PC-3 (cell line): ENCODE measurements around the gene CES2. TPM values are rescaled to one million over a fixed set of nuclear protein-coding genes. Genes with fewer than 3 reads are reported as not detected.
"Not testable (repeated sequence)": the region's sequence is repeated elsewhere in the genome, so short reads cannot be mapped to it uniquely, and the experiment has no call there.

ENCODE experiments used
- ATAC-seq: fragments of 200-7000 bp; cut with Tn5 transposase; 2 replicates; pipeline ENCODE4 v1.9.1; 2020; ENCODE audit warnings: mild to moderate bottlenecking, moderate library complexity
- BruUV-seq: library from RNA; stranded (reverse); fragments of 400-500 nt; replicated peaks from 2 replicates; lab custom pipeline; 2021; lab: Mats Ljungman, UMichigan
- CTCF ChIA-PET: fragments of 300-600 bp; sonication (Branson Sonifier 250); formaldehyde crosslinking; loops from one replicate; lab custom pipeline; 2022; ENCODE audit warnings: antibody characterized with exemption; lab: Charles Lee
- POLR2A ChIA-PET: fragments of 300-600 bp; sonication (Branson Sonifier 250); formaldehyde crosslinking; loops from one replicate; lab custom pipeline; 2022; ENCODE audit warnings: antibody characterized with exemption; ENCODE audit not compliant: unreplicated experiment; lab: Charles Lee
- DNase-seq: peaks from one replicate; pipeline ENCODE4 v3.0.0-alpha.2; 2015
- H2AFZ ChIP-seq: fragments of 300-600 bp; sonication (generic); 2 replicates; pipeline ENCODE4 v1.6.0; 2016; ENCODE audit warnings: antibody characterized with exemption, low read length
- H3F3A ChIP-seq: fragments of 300-600 bp; sonication (generic); one replicate; pipeline ENCODE4 v1.6.0; 2017; ENCODE audit warnings: antibody characterized with exemption, low read length, control low read depth, mild to moderate bottlenecking; ENCODE audit not compliant: unreplicated experiment
- H3K27ac ChIP-seq: fragments of 300-600 bp; sonication (generic); 2 replicates; pipeline ENCODE4 v1.5.1; 2016; ENCODE audit warnings: mild to moderate bottlenecking, low read length
- H3K27me3 ChIP-seq: fragments of 300-600 bp; sonication (generic); 2 replicates; pipeline ENCODE4 v1.6.1; 2016; ENCODE audit warnings: low read length, mixed read lengths
- H3K36me3 ChIP-seq: fragments of 300-600 bp; sonication (generic); 2 replicates; pipeline ENCODE4 v1.6.1; 2016; ENCODE audit warnings: low read depth, mixed run types, low read length, mixed read lengths
- H3K4me1 ChIP-seq: fragments of 300-600 bp; sonication (generic); 2 replicates; pipeline ENCODE4 v1.5.1; 2016; ENCODE audit warnings: low read length; ENCODE audit not compliant: insufficient read depth
- H3K4me2 ChIP-seq: fragments of 300-600 bp; sonication (generic); 2 replicates; pipeline ENCODE4 v1.6.0; 2016; ENCODE audit warnings: low read length
- H3K4me3 ChIP-seq: fragments of 300-600 bp; sonication (generic); 2 replicates; pipeline ENCODE4 v1.5.1; 2016; ENCODE audit warnings: mild to moderate bottlenecking, low read length, mixed read lengths
- H3K79me2 ChIP-seq: fragments of 300-600 bp; sonication (generic); 2 replicates; pipeline ENCODE4 v1.6.1; 2017; ENCODE audit warnings: low read length, mixed read lengths
- H3K9ac ChIP-seq: fragments of 300-600 bp; sonication (generic); 2 replicates; pipeline ENCODE4 v1.6.0; 2016; ENCODE audit warnings: mild to moderate bottlenecking, low read length
- H3K9me2 ChIP-seq: fragments of 300-600 bp; sonication (generic); replicated peaks from 2 replicates; pipeline ENCODE4 v1.6.1; 2016; ENCODE audit warnings: mixed run types, low read length, mixed read lengths
- H3K9me3 ChIP-seq: fragments of 300-600 bp; sonication (generic); 2 replicates; pipeline ENCODE4 v1.6.1; 2016; ENCODE audit warnings: low read length, mixed read lengths
- H4K20me1 ChIP-seq: fragments of 300-600 bp; sonication (generic); 2 replicates; pipeline ENCODE4 v1.6.1; 2016; ENCODE audit warnings: low read length, mixed read lengths
- CTCF ChIP-seq: fragments of 300-600 bp; sonication (generic); conservative IDR thresholded peaks from 2 replicates; pipeline ENCODE4 v1.5.1; 2017; ENCODE audit warnings: antibody characterized with exemption, low read depth, mild to moderate bottlenecking, low read length
- EZH2 ChIP-seq: fragments of 300-600 bp; sonication (generic); IDR thresholded peaks from one replicate; pipeline ENCODE4 v1.6.1; 2017; ENCODE audit warnings: antibody characterized with exemption, mild to moderate bottlenecking, low read length; ENCODE audit not compliant: unreplicated experiment
- EZH2phosphoT487 ChIP-seq: fragments of 300-600 bp; sonication (generic); IDR thresholded peaks from 2 replicates; pipeline ENCODE4 v1.6.1; 2018; ENCODE audit warnings: mild to moderate bottlenecking, antibody characterized with exemption, low read length, borderline replicate concordance
- intact Hi-C: fragments of 100-400 bp; cut with micrococcal nuclease; formaldehyde crosslinking; loops from 2 replicates; pipeline ENCODE4 v1.9.0; 2023
- total RNA-seq: library from RNA; depleted of rRNA; stranded (reverse); fragments of >200 nt; gene quantifications from 2 replicates; pipeline ENCODE4 v1.2.3, GENCODE V29; 2014

Gene CES2
- total RNA-seq, 1 experiment from 2014 or later: 15.8 TPM

GRCh38 chr16:66933776-66934137 lies 1.6 kb upstream of the CES2 start:
- Histone ChIP-seq H3K9me2 (no peaks in the 10 kb centered on the region), H3K4me3 (peak overlapping the region; percentile 95), H2AFZ (peak overlapping the region; percentile 85), H3F3A (no peaks in the 10 kb centered on the region), H3K27ac (peak overlapping the region; percentile 74), H3K36me3 (no peaks in the 10 kb centered on the region; the same call in 1 of the 2 replicates), H3K79me2 (peaks cover 42% of the 10 kb centered on the region), H3K9me3 (no peaks in the 10 kb centered on the region), H3K4me2 (peak overlapping the region; percentile 100), H3K27me3 (no peaks in the 10 kb centered on the region), H4K20me1 (peaks cover 3% of the 10 kb centered on the region; the same call in 1 of the 2 replicates), H3K4me1 (peaks cover 14% of the 10 kb centered on the region; the same call in 1 of the 2 replicates), H3K9ac (peak overlapping the region; percentile 92)
- ChIA-PET CTCF (no interaction called here), POLR2A (no interaction called here)
- ATAC-seq (peak; percentile 10), DNase-seq (peak; percentile 55)
- intact Hi-C loops: no loop called here
- TSS peak; percentile 64 for BruUV-seq
- TF ChIP-seq EZH2phosphoT487: no peak

- peak within 1 kb of the TSS; percentile 85 for H2AFZ ChIP-seq
- peak within 1 kb of the TSS; percentile 74 for H3K27ac ChIP-seq
- no peak for TF ChIP-seq CTCF
- TF ChIP-seq EZH2: no peak
- TF ChIP-seq EZH2phosphoT487: no peak
- peaks cover 42% of the 10 kb centered on the region for H3K79me2 ChIP-seq
- H3K36me3 ChIP-seq: no peaks in the 10 kb centered on the region
- peaks cover 14% of the 10 kb centered on the region; the same call in 1 of the 2 replicates for H3K4me1 ChIP-seq
- ChIA-PET CTCF (no interaction called here), POLR2A (no interaction called here)
- peak within 1 kb of the TSS; percentile 92 for H3K9ac ChIP-seq
- H3K4me3 ChIP-seq: peak within 1 kb of the TSS; percentile 95
- H4K20me1 ChIP-seq: peaks cover 3% of the 10 kb centered on the region; the same call in 1 of the 2 replicates
- H3K9me3 ChIP-seq: no peaks in the 10 kb centered on the region
- no peaks in the 10 kb centered on the region for H3K9me2 ChIP-seq
- H3K4me2 ChIP-seq: peak within 1 kb of the TSS; percentile 100
- H3F3A ChIP-seq: no peaks in the 10 kb centered on the region
- intact Hi-C loops: no loop called here
- ATAC-seq (peak; percentile 66), DNase-seq (peak; percentile 80)
- TSS peak; percentile 78 for BruUV-seq
- H3K27me3 ChIP-seq: no peaks in the 10 kb centered on the region
Measured at GRCh38 chr16:66934138-66934838, 1.0 kb upstream of the CES2 start, which contains the start of gene CIAO2B. Gene CIAO2B (minus strand): TSS chr16:66934402. CDS start chr16:66934364, 38 bp downstream.

- H2AFZ ChIP-seq: peak overlapping the region; percentile 85
- H3K36me3 ChIP-seq, intact Hi-C loops, POLR2A ChIA-PET, BruUV-seq, DNase-seq, H3K9me2 ChIP-seq, H3K27me3 ChIP-seq, H4K20me1 ChIP-seq, H3F3A ChIP-seq, CTCF ChIA-PET, H3K9me3 ChIP-seq: not testable (repeated sequence)
- peaks cover 14% of the 10 kb centered on the region; the same call in 1 of the 2 replicates for H3K4me1 ChIP-seq
- peak overlapping the region; percentile 95 for H3K4me3 ChIP-seq
- H3K9ac ChIP-seq: peak overlapping the region; percentile 92
- H3K27ac ChIP-seq: peak overlapping the region; percentile 74
- peak overlapping the region; percentile 100 for H3K4me2 ChIP-seq
- ATAC-seq: 0 out of 2 replicates have a peak, but pooled peaks have one; percentile 2
- H3K79me2 ChIP-seq: peaks cover 42% of the 10 kb centered on the region
Measured at GRCh38 chr16:66934839-66935313, 440 bp upstream of the CES2 start.
